Epithelial cell of esophagus (primary cell): ENCODE measurements around the gene RIMS1.

Experiments used
- DNase-seq: peaks from one replicate; pipeline ENCODE4 v3.0.0; 2010; ENCODE audit warnings: low read depth
- H3K4me3 ChIP-seq: 2 replicates; pipeline ENCODE4 v1.5.1; 2011; ENCODE audit warnings: mild to moderate bottlenecking, low read length, control low read depth
- CTCF ChIP-seq: IDR thresholded peaks from 2 replicates; pipeline ENCODE4 v1.5.1; 2011; ENCODE audit warnings: low read depth, mild to moderate bottlenecking, low read length, control low read depth, inconsistent platforms; ENCODE audit not compliant: insufficient read depth; ENCODE audit errors: missing control alignments

Gene RIMS1

DNA sequence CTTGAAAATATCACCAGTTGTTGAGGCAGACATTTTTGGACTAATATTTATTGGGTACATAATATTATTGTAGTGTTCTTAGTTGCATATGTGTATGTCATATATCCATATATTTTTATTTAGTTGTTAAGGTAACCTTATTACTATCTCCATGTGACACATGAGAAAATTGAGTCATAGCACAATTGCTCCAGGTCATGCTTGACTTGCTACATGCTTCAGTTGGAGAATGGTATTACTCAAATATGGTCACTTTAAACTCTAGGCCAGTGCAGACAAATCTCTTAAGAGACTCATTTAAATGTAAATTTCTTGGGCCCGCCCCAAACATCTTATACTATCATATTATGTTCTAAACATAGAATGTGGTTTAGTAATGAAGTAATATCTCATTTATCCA, 246.1 kb downstream of the RIMS1 start:
- TF ChIP-seq CTCF = no peak
- H3K4me3 ChIP-seq = no peak overlapping the region
- peak; percentile 73 for DNase-seq

- no peak overlapping the region for H3K4me3 ChIP-seq
- peak; percentile 75 for DNase-seq
- no peak for TF ChIP-seq CTCF
These were observed 246.5 kb downstream of the RIMS1 start for GRCh38 chr6:72132851-72133250.

- DNase-seq = no peak
- no peak for TF ChIP-seq CTCF
- no peak overlapping the region for H3K4me3 ChIP-seq
These were observed 247.0 kb downstream of the RIMS1 start for GRCh38 chr6:72133324-72133723.

DNA sequence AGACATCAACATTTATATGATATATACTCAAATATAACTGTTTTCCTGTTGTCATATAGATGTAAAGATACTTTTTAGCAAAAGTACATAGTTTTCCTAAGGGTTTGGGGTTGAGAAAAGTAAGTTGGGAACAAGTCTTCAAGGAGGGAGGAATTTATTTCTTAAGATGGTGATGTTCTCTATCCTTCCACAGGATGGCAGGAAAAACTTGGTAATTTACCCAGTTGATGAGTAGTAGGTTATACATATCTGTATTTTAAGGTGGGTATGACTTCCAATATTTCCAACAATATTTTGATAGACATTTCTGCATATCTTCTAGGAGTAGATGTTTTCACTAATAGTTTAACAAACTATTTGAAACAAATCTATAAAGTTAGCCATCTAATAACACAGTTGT, 254.4 kb downstream of the RIMS1 start:
- no peak overlapping the region for H3K4me3 ChIP-seq
- peak; percentile 35 for DNase-seq
- TF ChIP-seq CTCF = peak; percentile 6

GRCh38 chr6:72149715-72150114, 263.4 kb downstream of the RIMS1 start:
- no peak for TF ChIP-seq CTCF
- DNase-seq = peak; percentile 87
- no peak overlapping the region for H3K4me3 ChIP-seq

GRCh38 chr6:72151742-72152141, 265.4 kb downstream of the RIMS1 start:
- TF ChIP-seq CTCF = no peak
- H3K4me3 ChIP-seq = no peak overlapping the region
- no peak for DNase-seq

- DNase-seq = no peak
- no peak for TF ChIP-seq CTCF
- no peak overlapping the region for H3K4me3 ChIP-seq
These were observed 289.6 kb downstream of the RIMS1 start for GRCh38 chr6:72175916-72176315.
